Activated CD8-positive, alpha-beta memory T cell treated with anti-CD3 and anti-CD28 coated beads for 4 hours (primary cell): ENCODE measurements around the gene JPH2.

Experiments
- DNase-seq, 2 donors: peaks; one replicate each; pipeline ENCODE4 v3.0.0-alpha.2; 2020; ENCODE audit warnings: low read depth in 2 of 2

Gene JPH2

GRCh38 chr20:44187772-44188709 lies 1.1 kb upstream of the JPH2 start:
- no peak for DNase-seq

DNA sequence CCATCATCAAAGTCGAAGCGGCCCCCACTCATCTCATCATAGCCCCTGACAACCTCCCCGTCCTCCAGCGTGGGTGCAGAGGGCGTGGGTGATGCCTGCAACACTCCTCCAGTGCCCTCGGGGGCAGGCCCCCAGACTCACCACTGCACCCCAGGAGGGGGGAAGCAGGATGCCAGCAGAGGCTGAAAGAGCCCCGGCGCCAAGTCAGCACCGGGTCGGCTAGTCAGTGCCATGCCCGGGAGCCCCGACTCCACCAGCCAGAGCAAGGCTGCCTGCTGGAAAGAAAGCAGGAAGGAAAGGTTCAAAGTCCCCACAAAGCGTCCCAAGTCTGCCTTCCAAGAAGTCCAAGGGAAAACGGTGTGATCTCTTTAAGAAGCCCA lies 324 bp downstream of the JPH2 start:
- no peak for DNase-seq

DNA sequence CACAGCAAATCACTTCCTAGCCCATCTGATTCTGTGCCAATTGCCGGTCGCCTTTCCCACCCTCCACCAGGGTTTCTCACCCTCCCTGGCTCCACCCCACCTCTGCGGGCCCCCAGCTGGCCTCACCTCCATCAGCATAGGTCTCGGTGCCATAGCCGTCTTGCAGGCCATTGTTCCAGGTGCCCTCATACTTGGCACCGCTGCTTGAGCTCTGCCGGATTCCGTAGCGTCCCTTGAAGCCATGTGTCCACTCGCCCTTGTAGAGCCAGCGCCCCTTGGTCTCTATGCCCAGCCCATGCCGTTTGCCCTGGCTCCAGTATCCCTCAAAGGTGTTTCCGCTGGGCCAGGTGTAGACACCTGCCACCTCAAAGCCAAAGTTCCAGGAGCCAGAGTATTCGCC lies 787 bp downstream of the JPH2 start:
- no peak for DNase-seq

- DNase-seq = no peak
Measured at GRCh38 chr20:44185574-44185973, 1.4 kb downstream of the JPH2 start.

DNA sequence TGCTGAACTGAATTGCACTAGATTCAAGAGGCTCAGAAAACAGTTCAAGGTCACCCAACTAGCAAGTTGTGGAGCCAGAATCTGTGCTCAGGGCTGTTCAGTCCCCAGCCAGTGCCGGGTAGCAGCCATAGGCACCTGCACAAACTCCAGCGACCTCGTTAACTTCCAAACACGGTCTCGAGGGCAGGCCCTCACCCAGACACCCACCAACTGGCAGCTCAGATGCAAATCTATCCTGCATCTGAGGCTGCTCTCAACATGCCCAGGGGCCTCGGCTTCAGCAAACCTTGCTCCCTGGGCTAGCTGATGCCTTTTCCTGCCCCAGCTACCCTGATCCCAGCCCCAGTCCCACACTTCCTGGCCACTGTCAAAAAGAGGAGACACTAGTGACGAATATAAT lies 3.7 kb downstream of the JPH2 start:
- no peak for DNase-seq

- DNase-seq = no peak
Measured at GRCh38 chr20:44182863-44183262, 4.1 kb downstream of the JPH2 start.

DNA sequence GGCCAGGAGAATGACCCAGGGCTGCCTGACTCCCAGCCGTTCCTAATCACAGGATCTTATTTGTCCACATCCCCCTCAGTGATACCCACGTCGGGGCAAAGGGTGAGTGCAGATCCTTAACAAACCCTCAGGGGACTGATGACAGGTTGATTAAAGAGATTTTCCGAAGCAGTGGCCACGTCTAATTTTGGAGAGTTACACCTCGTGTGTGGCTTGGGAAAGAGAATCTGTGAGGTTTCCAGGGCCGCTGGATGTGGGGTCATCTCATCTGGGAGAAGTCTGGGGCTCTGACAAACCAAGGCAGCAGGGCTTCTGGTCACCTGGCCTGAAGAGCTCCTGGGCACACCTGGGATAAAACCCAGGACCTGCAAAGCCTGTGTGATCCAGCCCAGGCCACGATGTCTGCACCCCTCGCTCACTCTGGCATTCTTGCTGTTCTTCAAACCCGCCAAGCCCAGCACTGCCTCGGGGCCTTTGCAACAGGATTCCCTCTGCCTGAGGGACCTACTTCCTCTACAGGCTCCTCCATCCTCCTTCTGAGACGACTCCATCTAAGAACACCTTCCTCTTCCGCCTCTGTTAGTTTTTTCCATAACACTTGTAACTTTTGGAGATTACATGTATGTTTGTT lies 4.7 kb downstream of the JPH2 start:
- DNase-seq = no peak

DNA sequence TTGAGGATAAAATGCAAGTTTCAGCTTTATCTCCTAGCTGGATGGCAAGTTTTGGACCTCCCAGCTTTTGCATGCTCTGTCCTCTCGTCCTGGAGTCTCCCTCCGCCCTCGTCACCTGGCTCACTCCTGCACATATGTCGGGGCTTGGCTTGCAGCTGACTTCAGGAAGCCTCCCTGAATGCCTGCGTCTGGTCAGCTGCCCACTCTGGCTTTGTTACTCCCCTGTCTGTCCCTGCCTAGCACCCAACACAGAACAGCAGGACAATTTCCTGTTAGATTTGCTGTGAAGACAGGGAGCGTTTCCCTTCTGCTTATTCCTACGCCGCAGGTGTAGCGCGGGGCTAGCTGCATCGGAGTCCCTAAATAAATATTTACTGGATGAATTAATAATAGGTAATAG lies 5.4 kb downstream of the JPH2 start:
- DNase-seq = no peak

DNA sequence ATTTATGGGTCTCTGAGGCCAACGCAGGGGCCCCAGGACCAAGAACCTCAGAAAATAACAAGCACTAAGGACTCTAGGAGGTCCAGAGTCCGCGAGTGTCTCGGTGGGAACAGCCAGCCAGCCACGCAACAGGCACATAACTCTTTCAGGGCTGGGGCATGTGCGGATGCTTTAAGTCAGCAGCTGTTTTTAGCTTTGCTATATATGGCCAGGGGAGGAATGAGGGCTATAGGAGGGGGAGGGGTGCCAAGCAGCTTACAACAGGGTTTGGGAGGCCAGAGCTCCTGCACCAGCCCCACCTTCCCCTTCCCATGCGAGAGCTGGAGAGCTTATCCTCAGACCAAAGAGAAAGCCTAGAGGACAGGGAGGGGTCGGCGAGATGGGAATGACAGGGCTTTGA lies 6.2 kb downstream of the JPH2 start:
- DNase-seq = no peak

DNA sequence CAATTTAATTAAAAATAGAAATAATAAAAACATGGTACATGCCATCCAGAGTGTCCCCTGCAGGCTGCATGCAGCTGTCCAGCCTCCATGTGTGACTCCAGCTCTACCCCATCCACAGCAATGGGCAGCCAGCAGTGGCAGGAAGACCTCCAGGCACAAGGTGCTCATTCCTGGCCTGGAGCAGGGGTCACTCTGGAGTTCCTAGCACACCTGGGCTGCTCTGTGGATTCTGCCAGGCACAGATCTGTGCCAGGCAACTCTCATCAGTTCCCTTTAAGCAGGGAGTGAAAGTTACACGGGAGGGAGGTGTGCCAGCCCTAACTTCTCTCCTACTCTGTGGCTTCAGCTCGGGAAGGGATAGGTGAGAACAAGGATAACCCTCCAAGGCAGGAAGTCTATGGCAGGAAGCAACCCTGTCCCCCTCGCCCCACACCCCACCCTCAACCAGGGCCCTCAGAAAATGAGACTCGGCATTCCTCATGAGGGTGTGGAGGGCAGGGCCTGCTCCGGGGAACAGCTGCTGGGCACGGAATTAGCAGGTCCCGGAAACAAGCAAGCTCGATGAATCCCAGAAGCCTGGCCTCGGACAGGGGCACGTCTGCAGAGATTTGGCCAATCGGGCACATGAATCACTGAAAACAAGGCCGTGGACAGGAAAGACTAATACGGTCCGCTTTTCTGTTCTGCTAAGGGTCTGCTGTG lies 10.0 kb downstream of the JPH2 start:
- no peak for DNase-seq

DNA sequence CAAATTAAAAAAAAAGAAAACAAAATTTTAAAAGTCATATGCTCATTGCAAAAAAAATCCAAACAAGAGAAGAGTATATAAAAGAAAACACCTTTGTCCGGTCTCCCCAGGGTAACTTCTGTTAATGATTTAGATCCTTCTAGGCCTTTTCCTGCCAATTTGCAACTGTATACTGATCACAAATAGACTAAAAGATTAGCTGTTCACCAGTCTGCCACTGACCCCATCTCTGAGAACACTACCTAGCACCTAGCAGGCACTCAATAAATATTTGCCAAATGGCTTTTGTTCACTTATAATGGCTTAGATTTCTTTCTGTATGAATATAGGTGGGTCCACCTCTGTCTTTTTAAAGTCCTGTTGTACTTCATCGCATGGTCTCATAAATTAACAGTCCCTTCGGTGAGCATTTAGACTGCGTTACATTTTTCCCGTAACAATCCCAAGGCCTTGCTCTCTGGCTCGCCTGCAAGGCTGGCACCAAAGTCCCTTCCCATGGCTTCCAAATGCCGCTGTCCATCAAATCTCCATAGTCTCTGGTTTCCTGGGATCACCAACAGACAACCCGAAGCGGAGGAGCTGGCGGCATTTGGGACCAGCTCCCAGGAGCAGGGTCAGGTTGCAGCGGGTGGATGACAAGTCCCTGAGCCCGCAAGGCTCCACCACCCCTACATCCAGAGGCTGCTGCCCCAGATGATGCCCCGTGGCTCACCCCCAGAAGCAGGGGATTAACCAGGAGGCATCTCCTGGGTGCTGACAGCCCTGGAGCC lies 11.8 kb downstream of the JPH2 start:
- DNase-seq = no peak

- no peak for DNase-seq
Measured at GRCh38 chr20:44173846-44174245, 13.1 kb downstream of the JPH2 start.

GRCh38 chr20:44173116-44173515 lies 13.9 kb downstream of the JPH2 start:
- no peak for DNase-seq

- DNase-seq = no peak
Measured at GRCh38 chr20:44172572-44172950, 14.4 kb downstream of the JPH2 start.

DNA sequence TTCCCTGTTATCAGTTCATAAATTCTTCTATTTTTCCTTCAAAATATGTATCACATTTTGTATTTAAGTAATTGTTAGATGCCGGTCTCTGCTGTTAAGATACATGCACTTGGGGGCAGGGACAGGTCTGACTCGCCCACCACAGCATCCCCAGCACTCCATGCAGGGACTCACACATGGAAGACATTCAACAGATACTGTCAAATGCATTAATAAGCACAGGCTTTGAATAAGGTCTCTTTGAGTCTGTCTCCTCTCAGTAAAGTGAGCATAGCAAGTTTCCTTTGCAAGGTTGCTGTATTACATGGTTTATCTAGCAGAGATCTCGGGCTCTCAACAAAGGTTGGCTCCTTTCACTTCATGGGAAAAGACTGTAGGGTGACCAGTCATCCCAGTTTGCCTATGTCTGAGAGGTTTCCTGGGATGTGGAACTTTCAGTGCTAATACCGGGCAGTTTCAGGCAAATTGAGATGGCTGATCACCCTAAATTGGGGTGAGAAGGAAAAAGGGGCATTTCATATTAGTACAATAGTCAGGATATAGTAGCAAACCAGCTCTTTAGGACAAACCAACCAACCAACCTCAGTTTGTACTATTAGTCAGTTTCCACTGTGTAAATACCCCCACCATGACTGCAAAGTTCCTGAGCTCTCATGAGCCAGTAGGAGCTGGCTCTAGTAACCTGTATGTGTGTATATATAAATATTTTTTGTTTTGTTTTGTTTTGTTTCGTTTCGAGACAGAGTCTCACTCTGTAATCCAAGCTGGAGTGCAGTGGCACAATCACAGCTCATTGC lies 15.0 kb downstream of the JPH2 start:
- no peak for DNase-seq

DNA sequence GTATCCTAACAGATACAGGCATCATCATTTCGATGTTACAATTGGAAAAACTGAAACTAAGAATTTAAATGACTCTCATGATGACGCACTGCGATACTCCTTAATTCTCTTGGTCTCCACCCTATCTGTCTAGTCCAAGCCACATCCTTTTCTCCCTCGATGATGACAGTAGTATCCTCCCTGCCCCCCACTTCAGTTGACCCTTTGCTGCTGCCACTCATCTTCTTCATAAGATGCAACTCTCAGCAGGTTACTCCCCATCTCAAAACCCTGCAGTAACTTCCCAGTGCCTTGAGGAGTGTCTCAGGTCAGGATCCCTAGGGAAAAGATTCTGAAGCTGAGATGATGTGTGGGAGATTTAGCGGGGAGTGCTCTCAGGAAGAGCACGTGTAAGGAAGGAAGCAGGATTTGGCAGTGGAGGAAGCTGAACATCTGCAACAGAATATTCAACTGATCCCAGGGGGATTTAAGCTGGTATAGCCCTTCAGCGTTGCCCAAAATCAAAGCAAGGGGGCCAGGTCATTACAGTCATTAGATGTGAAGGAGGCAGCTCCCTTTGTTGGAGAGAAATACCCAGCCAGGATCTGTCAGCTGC lies 16.1 kb downstream of the JPH2 start:
- no peak for DNase-seq

- no peak for DNase-seq
Measured at GRCh38 chr20:44167736-44168135, 19.3 kb downstream of the JPH2 start.

- DNase-seq = no peak
Measured at GRCh38 chr20:44166477-44166876, 20.5 kb downstream of the JPH2 start.

DNA sequence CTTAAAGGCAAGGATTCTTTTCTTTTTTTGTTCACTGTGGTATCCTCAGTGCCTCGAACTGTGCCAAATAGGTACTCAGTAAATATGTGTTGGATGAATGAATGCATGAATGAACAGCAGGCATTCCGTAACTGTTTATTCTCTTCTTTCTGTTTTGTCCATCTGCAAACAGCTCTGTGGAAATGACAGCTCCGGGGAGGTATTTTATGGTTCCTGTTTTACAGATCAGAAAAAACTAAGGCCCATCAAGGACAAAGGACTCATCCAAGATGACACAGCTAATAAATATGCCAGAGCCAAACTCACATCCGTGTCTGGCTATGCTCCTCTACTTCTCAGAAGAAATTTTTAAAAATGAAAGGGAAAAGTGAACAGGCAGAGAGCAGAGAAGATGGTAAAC lies 21.0 kb downstream of the JPH2 start:
- no peak for DNase-seq

- DNase-seq = no peak
Measured at GRCh38 chr20:44160133-44160532, 26.9 kb downstream of the JPH2 start.

GRCh38 chr20:44159711-44160110 lies 27.3 kb downstream of the JPH2 start:
- no peak for DNase-seq
